Ascending aorta (tissue), 2 donors: Measurements from ENCODE around the gene ERC1. TPM values are rescaled to one million over a fixed set of nuclear protein-coding genes. Genes with fewer than 3 reads are reported as not detected.
A peak's percentile ranks its signal among the peaks of the same experiment; 100 is the strongest.

Experiments used
- DNase-seq, 2 donors: peaks; one replicate each; pipeline ENCODE4 v3.0.0-alpha.2; 2019; ENCODE audit warnings: low spot score in 2 of 2
- H3K27ac ChIP-seq, 2 donors: fragments of 200-600 bp; sonication (generic); one replicate each; pipeline ENCODE4 v1.5.1; 2016 to 2017; ENCODE audit warnings: mild to moderate bottlenecking in 1 of 2
- H3K27me3 ChIP-seq: fragments of 200-600 bp; sonication (generic); one replicate; pipeline ENCODE4 v1.5.1; 2017
- H3K36me3 ChIP-seq, 2 donors: fragments of 200-600 bp; sonication (generic); one replicate each; pipeline ENCODE4 v1.5.1; 2016
- H3K4me1 ChIP-seq, 2 donors: fragments of 200-600 bp; sonication (generic); one replicate each; pipeline ENCODE4 v1.5.1; 2016 to 2017; ENCODE audit warnings: mild to moderate bottlenecking in 1 of 2
- H3K4me3 ChIP-seq, 2 donors: fragments of 200-600 bp; sonication (generic); one replicate each; pipeline ENCODE4 v1.5.1; 2016 to 2017; ENCODE audit warnings: mild to moderate bottlenecking in 1 of 2
- H3K9me3 ChIP-seq, 2 donors: fragments of 200-600 bp; sonication (generic); one replicate each; pipeline ENCODE4 v1.5.1; 2016
- CTCF ChIP-seq, 3 experiments: fragments of 200-600 bp in 2 of 3; fragments of 450-650 bp in 1 of 3; sonication (generic) in 2 of 3; IDR thresholded peaks; one replicate each; pipeline ENCODE4 v1.5.1; 2016 to 2019; ENCODE audit warnings: antibody characterized with exemption in 3 of 3, mild to moderate bottlenecking in 1 of 3, moderate library complexity in 1 of 3
- intact Hi-C: fragments of 100-400 bp; cut with DNase I; formaldehyde crosslinking; loops from one replicate; pipeline ENCODE4 v1.15.1; 2023
- total RNA-seq: library from RNA; depleted of rRNA; stranded (reverse); fragments of >200 nt; gene quantifications from one replicate; pipeline ENCODE4 v1.1.0, GENCODE V29; 2016

Gene ERC1
- total RNA-seq, 1 donor from 2014 or later = 41.4 TPM

DNA sequence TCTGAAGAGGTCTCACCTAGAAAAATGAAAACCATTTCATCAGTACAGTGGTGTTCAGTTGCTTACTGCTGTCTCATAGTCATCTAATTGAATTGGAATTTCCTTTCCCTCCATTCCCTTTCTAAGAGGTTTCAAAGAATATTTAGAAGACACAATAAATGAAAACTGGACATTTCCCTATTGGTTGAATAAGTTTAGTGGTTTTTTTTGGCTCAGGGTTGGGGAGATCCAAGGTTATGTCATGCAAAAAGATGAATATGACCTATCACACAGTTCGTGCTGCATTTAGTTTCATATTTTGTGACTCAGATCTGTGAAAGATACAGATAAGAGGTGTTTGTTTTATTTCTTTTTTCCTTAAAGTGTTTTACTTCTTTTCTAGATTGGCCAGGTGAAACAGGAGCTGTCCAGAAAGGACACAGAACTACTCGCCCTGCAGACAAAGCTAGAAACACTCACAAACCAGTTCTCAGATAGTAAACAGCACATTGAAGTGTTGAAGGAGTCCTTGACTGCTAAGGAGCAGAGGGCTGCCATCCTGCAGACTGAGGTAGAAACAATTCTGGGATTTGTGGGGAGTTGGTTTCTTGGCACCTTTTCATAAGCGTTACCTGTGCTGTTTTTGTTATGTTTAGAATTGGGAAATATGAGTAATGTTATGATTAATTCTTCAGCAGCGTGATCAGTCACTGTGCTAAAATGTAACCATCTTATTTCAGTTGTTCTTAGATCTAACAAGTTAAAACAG, 124.6 kb downstream of the ERC1 start:
- Histone ChIP-seq H3K27me3 (no peaks in the 10 kb centered on the region), H3K4me3 (no peak overlapping the region), H3K27ac (no peak overlapping the region), H3K36me3 (peaks cover 3 to 14% of the 10 kb centered on the region in 2 donors), H3K4me1 (no peaks in the 10 kb centered on the region), H3K9me3 (no peaks in the 10 kb centered on the region)
- intact Hi-C loops = no loop called here
- no peak for TF ChIP-seq CTCF (IDR thresholded peaks at IDR 0.05)
- DNase-seq = no peak

- intact Hi-C loops = no loop called here
- TF ChIP-seq CTCF (IDR thresholded peaks at IDR 0.05) = no peak
- Histone ChIP-seq H3K9me3 (no peaks in the 10 kb centered on the region), H3K36me3 (peaks cover 0 to 3% of the 10 kb centered on the region in 2 donors), H3K27me3 (no peaks in the 10 kb centered on the region), H3K4me1 (no peaks in the 10 kb centered on the region), H3K4me3 (no peak overlapping the region), H3K27ac (no peak overlapping the region)
- no peak for DNase-seq
Observed at GRCh38 chr12:1117371-1117770, 126.3 kb downstream of the ERC1 start.

DNA sequence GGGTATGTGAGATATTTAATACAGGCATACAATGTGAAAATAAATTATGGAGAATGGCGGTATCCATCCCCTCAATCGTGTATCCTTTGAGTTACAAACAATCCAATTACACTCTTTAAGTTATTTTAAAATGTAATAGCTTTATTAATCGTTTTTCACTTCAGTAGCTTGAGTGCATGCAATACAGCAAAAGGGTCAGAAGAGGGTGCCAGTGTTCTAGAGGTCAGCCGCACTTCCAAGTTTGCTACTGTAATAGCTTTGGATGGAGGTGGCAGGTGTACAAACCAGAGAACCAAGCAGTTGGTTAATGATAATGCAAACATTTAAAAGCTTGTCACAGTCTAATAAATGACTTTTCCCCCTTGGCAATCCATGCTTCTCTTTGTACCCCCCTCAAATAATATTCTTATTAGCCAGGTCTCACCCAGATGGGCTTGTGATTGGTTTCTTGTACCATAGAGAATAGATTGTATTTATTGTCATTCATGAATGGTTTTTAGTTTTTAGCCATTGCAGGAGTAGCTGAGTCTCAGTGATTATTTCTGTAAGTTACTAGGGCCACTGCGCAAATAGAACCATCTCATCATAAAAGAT, 127.0 kb downstream of the ERC1 start:
- peak; percentile 82 to 93 (median 91) for TF ChIP-seq CTCF (IDR thresholded peaks at IDR 0.05)
- Histone ChIP-seq H3K27ac (no peak overlapping the region), H3K4me1 (no peaks in the 10 kb centered on the region), H3K27me3 (no peaks in the 10 kb centered on the region), H3K36me3 (no peaks in the 10 kb centered on the region), H3K9me3 (no peaks in the 10 kb centered on the region), H3K4me3 (no peak overlapping the region)
- peak in 1 of 2 donors; percentile 79 for DNase-seq
- intact Hi-C loops = loop anchor here (1.0 kb wide), 2 partner anchors 465 to 487 kb away; no protein-coding TSS in a partner anchor

- Histone ChIP-seq H3K36me3 (no peaks in the 10 kb centered on the region), H3K27me3 (no peaks in the 10 kb centered on the region), H3K27ac (no peak overlapping the region), H3K4me1 (no peaks in the 10 kb centered on the region), H3K9me3 (no peaks in the 10 kb centered on the region), H3K4me3 (no peak overlapping the region)
- intact Hi-C loops = no loop called here
- TF ChIP-seq CTCF (IDR thresholded peaks at IDR 0.05) = no peak
- no peak for DNase-seq
Observed at GRCh38 chr12:1122786-1123185, 131.8 kb downstream of the ERC1 start.

GRCh38 chr12:1126091-1126490, 135.1 kb downstream of the ERC1 start:
- intact Hi-C loops = no loop called here

More at GRCh38 chr12:1126091-1126490, 135.1 kb downstream of the ERC1 start:
- Histone ChIP-seq H3K9me3 (no peaks in the 10 kb centered on the region), H3K27ac (no peak overlapping the region), H3K4me3 (no peak overlapping the region), H3K36me3 (no peaks in the 10 kb centered on the region), H3K4me1 (no peaks in the 10 kb centered on the region), H3K27me3 (no peaks in the 10 kb centered on the region)
- DNase-seq = no peak
- no peak for TF ChIP-seq CTCF (IDR thresholded peaks at IDR 0.05)
